Measurements from ENCODE around the gene ARRDC2.

- no peak for TF ChIP-seq CTCF (IDR thresholded peaks at IDR 0.05)
- no peak for TF ChIP-seq POLR2A (IDR thresholded peaks at IDR 0.05)
These were observed 26.4 kb upstream of the ARRDC2 start for GRCh38 chr19:17981611-17982010.
